Neural progenitor cell (in vitro differentiated cells): Measurements from ENCODE around the gene UEVLD.

Experiments used
- EZH2 ChIP-seq: fragments of 200-600 bp; sonication (generic); IDR thresholded peaks from 2 replicates; pipeline ENCODE4 v1.6.1; 2017; ENCODE audit warnings: antibody characterized with exemption, mild to moderate bottlenecking, moderate library complexity
- TF ChIP-seq, protein P1 (sequence below): fragments of 200-600 bp; sonication (generic); IDR thresholded peaks from 2 replicates; pipeline ENCODE4 v1.5.1; 2017; ENCODE audit warnings: antibody characterized with exemption, mild to moderate bottlenecking

GRCh38 chr11:18612394-18612793, 23.9 kb upstream of the UEVLD start:
- TF ChIP-seq, protein P1, sequence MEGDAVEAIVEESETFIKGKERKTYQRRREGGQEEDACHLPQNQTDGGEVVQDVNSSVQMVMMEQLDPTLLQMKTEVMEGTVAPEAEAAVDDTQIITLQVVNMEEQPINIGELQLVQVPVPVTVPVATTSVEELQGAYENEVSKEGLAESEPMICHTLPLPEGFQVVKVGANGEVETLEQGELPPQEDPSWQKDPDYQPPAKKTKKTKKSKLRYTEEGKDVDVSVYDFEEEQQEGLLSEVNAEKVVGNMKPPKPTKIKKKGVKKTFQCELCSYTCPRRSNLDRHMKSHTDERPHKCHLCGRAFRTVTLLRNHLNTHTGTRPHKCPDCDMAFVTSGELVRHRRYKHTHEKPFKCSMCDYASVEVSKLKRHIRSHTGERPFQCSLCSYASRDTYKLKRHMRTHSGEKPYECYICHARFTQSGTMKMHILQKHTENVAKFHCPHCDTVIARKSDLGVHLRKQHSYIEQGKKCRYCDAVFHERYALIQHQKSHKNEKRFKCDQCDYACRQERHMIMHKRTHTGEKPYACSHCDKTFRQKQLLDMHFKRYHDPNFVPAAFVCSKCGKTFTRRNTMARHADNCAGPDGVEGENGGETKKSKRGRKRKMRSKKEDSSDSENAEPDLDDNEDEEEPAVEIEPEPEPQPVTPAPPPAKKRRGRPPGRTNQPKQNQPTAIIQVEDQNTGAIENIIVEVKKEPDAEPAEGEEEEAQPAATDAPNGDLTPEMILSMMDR, result no peak
- no peak for TF ChIP-seq EZH2
